Caco-2 (cell line): ENCODE measurements around the gene ZBTB16. TPM values are rescaled to one million over a fixed set of nuclear protein-coding genes. Genes with fewer than 3 reads are reported as not detected.

Experiments used
- BruUV-seq: library from RNA; stranded (reverse); fragments of 400-500 nt; replicated peaks from 2 replicates; lab custom pipeline; 2021; lab: Mats Ljungman, UMichigan
- CTCF ChIA-PET: fragments of 300-600 bp; sonication (Branson Sonifier 250); formaldehyde crosslinking; loops from one replicate; lab custom pipeline; 2022; ENCODE audit warnings: antibody characterized with exemption; lab: Charles Lee
- POLR2A ChIA-PET: fragments of 300-600 bp; sonication (Branson Sonifier 250); formaldehyde crosslinking; loops from one replicate; lab custom pipeline; 2022; ENCODE audit warnings: antibody characterized with exemption; lab: Charles Lee
- DNase-seq, 2 experiments: peaks; one replicate each; pipeline versions ENCODE4 v3.0.0 to v3.0.0-alpha.2; 2020 to 2022
- H3K27me3 ChIP-seq: replicated peaks from 2 replicates; pipeline ENCODE4 v1.6.0; 2011; ENCODE audit warnings: low read length; ENCODE audit not compliant: control insufficient read depth, insufficient read depth
- H3K36me3 ChIP-seq: 2 replicates; pipeline ENCODE4 v1.5.1; 2011; ENCODE audit warnings: low read length; ENCODE audit not compliant: control insufficient read depth, insufficient read depth
- H3K4me1 ChIP-seq: fragments of 250-450 bp; sonication (Bioruptor Pico); 2 replicates; pipeline ENCODE4 v1.5.1; 2020; ENCODE audit warnings: mild to moderate bottlenecking
- H3K4me3 ChIP-seq: 2 replicates; pipeline ENCODE4 v1.5.1; 2011; ENCODE audit warnings: low read depth, mild to moderate bottlenecking, control low read depth, low read length
- H3K9me3 ChIP-seq: fragments of 250-450 bp; sonication (Bioruptor Pico); 2 replicates; pipeline ENCODE4 v1.5.1; 2020; ENCODE audit warnings: mild to moderate bottlenecking, moderate library complexity
- H3K27ac Mint-ChIP-seq: one replicate; pipeline ENCODE4 v1.8.0; 2022; ENCODE audit warnings: mixed read lengths; ENCODE audit not compliant: unreplicated experiment
- H3K27me3 Mint-ChIP-seq: one replicate; pipeline ENCODE4 v1.8.0; 2022; ENCODE audit warnings: mixed read lengths; ENCODE audit not compliant: insufficient read depth, unreplicated experiment
- H3K36me3 Mint-ChIP-seq: one replicate; pipeline ENCODE4 v1.8.0; 2022; ENCODE audit warnings: mild to moderate bottlenecking, mixed read lengths; ENCODE audit not compliant: insufficient read depth, unreplicated experiment
- H3K4me1 Mint-ChIP-seq: one replicate; pipeline ENCODE4 v1.8.0; 2022; ENCODE audit warnings: low read depth, mixed read lengths; ENCODE audit not compliant: unreplicated experiment
- H3K4me3 Mint-ChIP-seq: one replicate; pipeline ENCODE4 v1.8.0; 2022; ENCODE audit warnings: mild to moderate bottlenecking, moderate library complexity, mixed read lengths; ENCODE audit not compliant: unreplicated experiment
- H3K9me3 Mint-ChIP-seq: one replicate; pipeline ENCODE4 v1.8.0; 2022; ENCODE audit warnings: mixed read lengths; ENCODE audit not compliant: unreplicated experiment
- intact Hi-C: fragments of 100-400 bp; cut with micrococcal nuclease; formaldehyde crosslinking; loops from one replicate; pipeline ENCODE4 v1.10.0; 2022; ENCODE audit not compliant: unreplicated experiment
- total RNA-seq: library from RNA; stranded (reverse); gene quantifications from 2 replicates; pipeline ENCODE4 v1.2.3, GENCODE V29; 2022
- TF ChIP-seq, protein P1 (sequence below), 2 experiments: fragments of 200-600 bp in 1 of 2; IDR thresholded peaks; 1 replicate in 1 of 2; 2 replicates in 1 of 2; pipeline versions ENCODE4 v1.5.1 to v1.8.0; 2011 to 2022; ENCODE audit warnings: antibody characterized with exemption in 1 of 2, control low read depth in 1 of 2, inconsistent platforms in 1 of 2, low read depth in 1 of 2, low read length in 1 of 2, mild to moderate bottlenecking in 1 of 2, moderate library complexity in 1 of 2; ENCODE audit not compliant: insufficient read depth in 1 of 2, severe bottlenecking in 1 of 2, unreplicated experiment in 1 of 2

ZBTB16 gene
- total RNA-seq, 1 experiment from 2014 or later: 12.7 TPM

DNA sequence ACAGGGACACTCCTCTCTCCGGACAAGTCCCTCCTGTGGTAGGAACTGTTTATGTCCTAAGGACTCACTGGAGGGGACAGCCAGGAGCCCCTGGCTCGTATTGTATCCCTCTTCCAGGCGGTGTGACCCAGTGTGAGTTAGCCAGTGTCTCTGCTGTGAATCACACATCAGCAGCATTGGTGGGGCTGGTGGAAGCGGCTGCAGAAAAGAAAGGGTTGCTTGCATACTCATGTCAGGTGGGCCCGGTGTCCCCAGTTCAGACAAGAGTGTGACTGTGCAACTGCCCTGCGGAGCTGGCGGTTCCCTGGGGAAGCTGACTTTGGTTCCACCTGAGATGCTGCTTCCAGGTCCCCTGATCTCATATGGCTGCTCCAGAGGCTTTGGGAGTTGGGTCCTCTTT, 99.4 kb downstream of the ZBTB16 start:
- H3K27me3 Mint-ChIP-seq: no peaks in the 10 kb centered on the region
- Histone ChIP-seq H3K4me1 (no peaks in the 10 kb centered on the region), H3K9me3 (no peaks in the 10 kb centered on the region), H3K27me3 (no peaks in the 10 kb centered on the region), H3K4me3 (no peak overlapping the region), H3K36me3 (no peaks in the 10 kb centered on the region)
- no peak for DNase-seq
- CTCF ChIA-PET: no interaction called here
- peaks cover 7% of the 10 kb centered on the region for H3K4me1 Mint-ChIP-seq
- H3K27ac Mint-ChIP-seq: no peak overlapping the region
- no peaks in the 10 kb centered on the region for H3K9me3 Mint-ChIP-seq
- H3K36me3 Mint-ChIP-seq: no peaks in the 10 kb centered on the region
- intact Hi-C loops: no loop called here
- TF ChIP-seq, protein P1, sequence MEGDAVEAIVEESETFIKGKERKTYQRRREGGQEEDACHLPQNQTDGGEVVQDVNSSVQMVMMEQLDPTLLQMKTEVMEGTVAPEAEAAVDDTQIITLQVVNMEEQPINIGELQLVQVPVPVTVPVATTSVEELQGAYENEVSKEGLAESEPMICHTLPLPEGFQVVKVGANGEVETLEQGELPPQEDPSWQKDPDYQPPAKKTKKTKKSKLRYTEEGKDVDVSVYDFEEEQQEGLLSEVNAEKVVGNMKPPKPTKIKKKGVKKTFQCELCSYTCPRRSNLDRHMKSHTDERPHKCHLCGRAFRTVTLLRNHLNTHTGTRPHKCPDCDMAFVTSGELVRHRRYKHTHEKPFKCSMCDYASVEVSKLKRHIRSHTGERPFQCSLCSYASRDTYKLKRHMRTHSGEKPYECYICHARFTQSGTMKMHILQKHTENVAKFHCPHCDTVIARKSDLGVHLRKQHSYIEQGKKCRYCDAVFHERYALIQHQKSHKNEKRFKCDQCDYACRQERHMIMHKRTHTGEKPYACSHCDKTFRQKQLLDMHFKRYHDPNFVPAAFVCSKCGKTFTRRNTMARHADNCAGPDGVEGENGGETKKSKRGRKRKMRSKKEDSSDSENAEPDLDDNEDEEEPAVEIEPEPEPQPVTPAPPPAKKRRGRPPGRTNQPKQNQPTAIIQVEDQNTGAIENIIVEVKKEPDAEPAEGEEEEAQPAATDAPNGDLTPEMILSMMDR (IDR thresholded peaks at IDR 0.05; ENCODE audit: insufficient read depth in 1 of 2, low read depth in 1 of 2, low read length in 1 of 2, severe bottlenecking in 1 of 2, unreplicated experiment in 1 of 2): no peak
- POLR2A ChIA-PET: no interaction called here
- no peak overlapping the region for H3K4me3 Mint-ChIP-seq
- no TSS peak for BruUV-seq

DNA sequence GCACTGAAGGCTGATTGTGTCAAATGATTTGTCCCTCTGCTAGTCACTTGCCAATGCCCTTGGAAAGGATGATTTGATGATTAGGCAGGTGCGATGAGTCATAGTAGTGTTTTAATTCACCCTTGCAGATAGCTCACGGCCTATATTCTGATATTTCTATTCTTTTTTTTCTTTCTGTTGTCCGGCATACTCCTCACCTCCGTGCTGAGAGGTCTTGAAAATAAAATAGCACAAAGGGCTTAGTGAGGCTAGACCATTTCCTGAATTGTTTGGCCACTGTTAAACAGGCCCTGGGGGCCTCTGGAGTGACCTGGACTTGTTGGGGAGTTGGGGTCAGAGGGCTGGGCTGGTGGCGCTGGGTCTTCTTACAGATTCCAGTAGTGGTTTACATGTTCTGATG, 99.8 kb downstream of the ZBTB16 start:
- no peaks in the 10 kb centered on the region for H3K9me3 Mint-ChIP-seq

DNA sequence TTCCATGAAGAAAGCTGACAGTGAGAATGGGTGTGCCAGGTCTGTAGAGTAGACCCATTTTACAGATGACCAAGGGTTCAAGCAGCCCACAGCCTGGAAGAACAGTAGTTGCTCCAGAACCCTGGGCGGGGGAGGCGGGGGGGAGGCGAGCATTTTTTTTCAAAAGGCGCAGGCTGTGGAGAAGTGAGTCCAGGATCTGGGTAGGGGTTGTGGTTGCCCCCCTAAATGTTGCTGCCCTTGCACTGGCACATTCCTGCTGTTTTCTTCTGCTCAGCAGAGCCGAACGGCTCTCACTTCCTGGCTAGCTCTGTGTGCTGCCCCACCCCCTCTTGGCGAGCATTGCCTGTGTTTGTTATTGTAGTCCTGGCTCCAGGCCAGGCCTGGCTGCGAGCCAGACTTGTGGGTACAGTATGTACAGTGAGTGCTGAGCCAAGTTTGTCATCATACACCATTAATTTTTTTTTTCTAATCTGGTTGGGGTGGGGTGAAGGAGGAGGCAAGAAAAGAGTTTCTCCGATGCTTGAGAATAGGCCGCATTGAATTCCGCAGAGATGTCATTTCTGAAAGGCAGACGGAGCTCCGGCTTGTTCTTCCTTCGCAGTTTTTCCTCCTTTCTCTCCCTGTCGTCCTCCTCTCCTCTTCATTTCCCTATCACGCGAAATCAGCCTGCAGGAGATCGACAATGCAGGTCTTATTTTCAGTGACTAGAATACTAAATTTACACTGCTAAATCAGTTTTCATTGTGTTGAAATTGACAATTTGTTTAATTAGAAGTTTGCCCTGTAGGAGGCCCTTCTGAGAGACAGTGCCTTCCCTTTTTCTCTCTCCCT, 100.5 kb downstream of the ZBTB16 start:
- H3K4me1 ChIP-seq: no peaks in the 10 kb centered on the region
- Mint-ChIP-seq H3K27me3 (no peaks in the 10 kb centered on the region), H3K27ac (no peak overlapping the region), H3K9me3 (no peaks in the 10 kb centered on the region), H3K4me1 (no peaks in the 10 kb centered on the region), H3K4me3 (no peak overlapping the region), H3K36me3 (no peaks in the 10 kb centered on the region)
- intact Hi-C loops: no loop called here
- POLR2A ChIA-PET: no interaction called here
- CTCF ChIA-PET: no interaction called here
- no peaks in the 10 kb centered on the region for H3K9me3 ChIP-seq
- H3K27me3 ChIP-seq: no peaks in the 10 kb centered on the region
- BruUV-seq: no TSS peak
- DNase-seq: peak in 1 of 2 experiments; percentile 22
- H3K4me3 ChIP-seq: no peak overlapping the region
- H3K36me3 ChIP-seq: no peaks in the 10 kb centered on the region
- TF ChIP-seq, protein P1 (IDR thresholded peaks at IDR 0.05; ENCODE audit: insufficient read depth in 1 of 2, low read depth in 1 of 2, low read length in 1 of 2, severe bottlenecking in 1 of 2, unreplicated experiment in 1 of 2): no peak

More for the DNA sequence above, 99.8 kb downstream of the ZBTB16 start:
- H3K4me1 Mint-ChIP-seq: peaks cover 5% of the 10 kb centered on the region
- no peak overlapping the region for H3K4me3 Mint-ChIP-seq
- intact Hi-C loops: no loop called here
- H3K27ac Mint-ChIP-seq: no peak overlapping the region
- Histone ChIP-seq H3K9me3 (no peaks in the 10 kb centered on the region), H3K36me3 (no peaks in the 10 kb centered on the region), H3K4me3 (no peak overlapping the region), H3K27me3 (no peaks in the 10 kb centered on the region), H3K4me1 (no peaks in the 10 kb centered on the region)
- ChIA-PET POLR2A (no interaction called here), CTCF (no interaction called here)
- no peaks in the 10 kb centered on the region for H3K27me3 Mint-ChIP-seq
- TF ChIP-seq, protein P1 (IDR thresholded peaks at IDR 0.05; ENCODE audit: insufficient read depth in 1 of 2, low read depth in 1 of 2, low read length in 1 of 2, severe bottlenecking in 1 of 2, unreplicated experiment in 1 of 2): no peak
- no peaks in the 10 kb centered on the region for H3K36me3 Mint-ChIP-seq
- no TSS peak for BruUV-seq
- no peak for DNase-seq
